ENCODE measurements around the gene NUDT15.

GRCh38 chr13:48019796-48020195 lies 17.7 kb upstream of the NUDT15 start:
- TF ChIP-seq CTCF (IDR thresholded peaks at IDR 0.05) (no peak), POLR2A (IDR thresholded peaks at IDR 0.05) (no peak)

Measured in Peyer's patch (tissue), 4 donors.